Stimulated activated CD4-positive, alpha-beta T cell treated with anti-CD3 and anti-CD28 coated beads, Interleukin-2, amount 100 ng/mL, for 48 hours (primary cell): ENCODE measurements around the gene SERP2.
"Not testable (repeated sequence)": the region's sequence is repeated elsewhere in the genome, so short reads cannot be mapped to it uniquely, and the experiment has no call there.

Experiments
- DNase-seq, 2 donors: peaks; one replicate each; pipeline ENCODE4 v3.0.0-alpha.2; 2020

The SERP2 gene

GRCh38 chr13:44373601-44374347 is at the start of gene SERP2:
SERP2 (plus strand) TSS chr13:44373824; CDS start chr13:44374026, 202 bp downstream.
- DNase-seq: peak in 1 of 2 donors; percentile 6

DNA sequence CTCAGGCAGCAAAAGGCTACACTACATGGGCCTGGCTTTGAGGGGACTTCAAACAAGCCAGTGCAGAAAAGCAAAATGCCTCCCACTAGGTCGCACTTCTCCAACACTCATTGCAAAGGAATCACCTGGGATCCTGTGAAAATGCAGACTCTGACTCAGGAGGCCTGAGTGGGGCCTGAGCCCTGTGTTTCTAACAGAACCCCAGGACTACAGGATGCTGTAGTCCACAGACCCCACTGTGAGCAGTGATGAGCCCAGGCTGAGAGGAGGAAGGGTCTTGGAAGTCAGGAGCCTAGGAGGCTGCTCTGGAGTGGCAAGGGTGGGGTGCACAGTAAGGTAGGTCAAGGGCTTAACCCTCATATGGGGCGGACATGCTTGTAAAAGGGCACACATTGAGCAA is 46.7 kb upstream of the SERP2 start:
- no peak for DNase-seq

GRCh38 chr13:44329041-44329440 is 44.6 kb upstream of the SERP2 start:
- not testable (repeated sequence) for DNase-seq

- DNase-seq: no peak
Observed at GRCh38 chr13:44329909-44330545, 43.6 kb upstream of the SERP2 start.

GRCh38 chr13:44331446-44331845 is 42.2 kb upstream of the SERP2 start:
- no peak for DNase-seq

GRCh38 chr13:44331912-44332851 is 41.4 kb upstream of the SERP2 start:
- DNase-seq: no peak

DNA sequence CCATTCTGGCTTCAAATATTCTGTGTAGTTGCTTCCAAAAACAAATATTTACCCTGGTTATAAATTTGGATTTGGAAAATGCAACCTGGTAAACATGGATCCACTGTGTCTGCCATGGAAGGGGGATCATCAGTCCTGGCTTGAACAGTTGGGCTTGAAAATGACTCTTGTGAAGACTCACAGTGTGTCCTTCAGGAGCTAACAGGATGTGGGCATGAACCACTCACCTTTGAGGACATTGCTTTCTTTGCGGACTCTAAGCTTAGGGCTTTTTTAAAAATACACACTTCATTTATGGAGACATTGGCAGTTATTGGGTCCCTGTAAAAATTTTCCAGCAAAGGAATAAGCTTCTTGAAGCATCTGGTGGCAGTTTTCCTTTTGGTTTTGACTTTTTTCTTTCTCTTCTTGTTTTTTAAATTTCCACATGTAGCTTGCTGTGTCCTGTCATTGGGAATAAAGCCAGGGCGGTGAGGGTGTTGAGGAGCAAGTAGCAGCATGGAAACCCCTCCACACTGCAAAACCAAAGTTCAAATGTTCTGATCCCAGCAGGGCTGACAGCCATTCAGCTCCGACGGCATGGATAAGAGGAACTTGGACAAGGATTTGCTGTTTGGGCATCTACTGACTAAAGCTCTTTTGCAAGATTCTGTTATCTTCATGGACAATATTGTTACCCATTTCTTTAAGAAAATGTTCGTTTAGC is 39.5 kb upstream of the SERP2 start:
- DNase-seq: no peak

DNA sequence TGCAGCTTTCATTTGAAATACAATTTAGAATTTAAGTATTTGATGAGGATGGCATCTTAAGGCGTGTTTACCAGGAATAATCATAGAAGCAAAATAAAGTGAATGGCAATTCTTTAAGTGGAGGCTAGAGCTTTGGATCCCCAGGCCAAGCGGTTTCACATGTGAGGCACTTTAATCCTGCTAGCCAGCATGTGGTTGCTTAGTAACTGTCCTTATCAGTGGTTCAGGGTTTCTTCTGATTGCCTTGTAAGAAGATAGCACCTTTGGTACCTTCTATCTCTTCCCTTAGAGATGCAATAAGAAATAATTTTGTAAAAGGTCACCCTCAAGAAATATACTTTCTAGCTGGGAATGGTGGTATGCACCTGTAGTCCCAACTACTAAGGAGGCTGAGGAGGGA is 38.9 kb upstream of the SERP2 start:
- no peak for DNase-seq

DNA sequence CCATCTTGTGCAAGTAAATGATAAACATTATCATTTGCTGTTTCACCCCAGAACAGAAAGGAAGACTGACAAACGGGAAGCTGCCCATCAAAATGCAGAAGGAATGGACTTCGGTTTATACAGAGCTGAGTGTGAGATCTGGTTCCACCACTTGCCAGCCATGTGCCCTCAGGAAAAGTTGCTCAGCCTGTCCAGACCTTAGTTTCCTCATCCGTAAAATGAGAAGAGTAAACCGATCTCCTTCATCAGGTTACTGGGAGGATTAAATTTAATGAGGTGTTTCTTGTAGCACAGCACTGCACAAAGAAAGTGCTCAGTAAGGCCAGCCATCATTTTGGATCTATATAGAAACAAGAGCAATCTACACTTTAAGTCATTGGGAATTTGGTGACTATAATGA is 36.7 kb upstream of the SERP2 start:
- DNase-seq: no peak

DNA sequence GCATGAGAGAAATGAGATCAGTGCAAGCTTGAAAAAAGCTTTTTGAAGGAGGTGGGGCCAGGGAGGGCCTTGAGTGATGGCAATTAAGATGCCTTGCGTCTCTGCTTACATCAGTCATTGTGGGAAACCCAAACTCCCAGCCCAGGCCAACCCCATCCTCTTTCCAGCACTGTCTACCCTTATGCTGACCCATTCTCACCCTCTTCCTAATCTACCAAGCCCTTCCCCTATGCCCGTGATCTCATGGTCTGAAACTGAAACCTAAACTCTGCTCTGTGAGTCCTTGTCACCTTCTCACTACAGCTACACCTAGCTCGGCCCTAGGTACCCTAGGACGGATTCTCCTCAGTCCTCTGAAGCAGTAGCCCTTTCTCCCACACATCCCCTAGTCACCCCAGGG is 36.0 kb upstream of the SERP2 start:
- DNase-seq: no peak

DNA sequence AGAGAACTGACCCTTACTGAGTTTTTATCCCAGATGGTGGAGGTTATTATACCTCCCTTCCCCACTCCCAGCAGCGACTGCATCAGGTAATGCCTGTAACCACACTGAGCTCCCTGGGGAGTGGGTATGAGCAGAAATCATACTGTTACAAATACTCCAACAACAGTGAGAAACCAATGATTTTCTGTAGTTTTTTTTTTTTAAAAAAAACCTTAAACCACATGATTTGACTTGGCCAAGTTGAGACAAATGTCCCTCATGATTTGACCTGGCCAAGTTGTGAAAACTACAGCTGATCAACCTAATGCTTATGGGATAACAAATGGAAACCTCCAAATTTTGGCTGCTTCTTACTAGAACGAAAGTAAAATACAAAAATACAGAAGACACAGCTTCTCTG is 33.1 kb upstream of the SERP2 start:
- DNase-seq: no peak

DNA sequence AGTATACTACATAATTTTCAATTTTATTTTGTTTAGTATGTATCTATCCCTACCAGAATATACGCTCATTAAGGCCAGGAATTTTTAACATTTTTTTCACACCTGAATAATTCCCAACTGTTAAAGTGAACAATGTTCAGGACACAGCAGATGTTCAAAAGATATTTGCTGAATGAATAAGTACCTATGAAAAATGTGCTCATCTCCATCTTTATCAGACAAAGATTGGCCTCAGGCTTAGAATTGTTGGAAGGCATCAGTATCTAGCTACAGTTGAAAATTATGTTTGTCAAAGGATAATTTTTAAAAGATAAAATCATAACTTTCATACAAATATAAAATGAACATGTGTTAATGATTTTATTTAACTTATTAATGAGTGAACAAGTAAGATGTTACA is 30.9 kb upstream of the SERP2 start:
- DNase-seq: no peak

- no peak for DNase-seq
Observed at GRCh38 chr13:44346534-44346933, 27.1 kb upstream of the SERP2 start.

DNA sequence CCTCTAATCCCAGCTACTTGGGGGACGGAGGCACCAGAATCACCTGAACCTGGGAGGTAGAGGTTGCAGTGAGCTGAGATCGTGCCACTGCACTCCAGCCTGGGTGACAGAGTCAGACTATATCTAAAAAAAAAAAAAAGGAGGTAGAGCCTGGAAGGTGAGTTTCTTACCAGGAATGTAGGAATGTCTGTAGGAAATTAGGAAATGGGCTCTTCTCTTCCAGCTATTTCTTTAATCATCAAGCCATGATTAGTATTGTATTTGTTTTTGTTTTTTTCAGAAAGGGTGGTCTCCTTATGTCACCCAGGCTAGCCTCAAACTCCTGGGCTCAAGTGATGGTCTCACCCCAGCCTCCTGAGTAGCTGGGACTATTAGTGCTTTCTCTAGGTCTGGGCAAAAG is 26.3 kb upstream of the SERP2 start:
- no peak for DNase-seq

- no peak for DNase-seq
Observed at GRCh38 chr13:44347949-44348348, 25.7 kb upstream of the SERP2 start.

DNA sequence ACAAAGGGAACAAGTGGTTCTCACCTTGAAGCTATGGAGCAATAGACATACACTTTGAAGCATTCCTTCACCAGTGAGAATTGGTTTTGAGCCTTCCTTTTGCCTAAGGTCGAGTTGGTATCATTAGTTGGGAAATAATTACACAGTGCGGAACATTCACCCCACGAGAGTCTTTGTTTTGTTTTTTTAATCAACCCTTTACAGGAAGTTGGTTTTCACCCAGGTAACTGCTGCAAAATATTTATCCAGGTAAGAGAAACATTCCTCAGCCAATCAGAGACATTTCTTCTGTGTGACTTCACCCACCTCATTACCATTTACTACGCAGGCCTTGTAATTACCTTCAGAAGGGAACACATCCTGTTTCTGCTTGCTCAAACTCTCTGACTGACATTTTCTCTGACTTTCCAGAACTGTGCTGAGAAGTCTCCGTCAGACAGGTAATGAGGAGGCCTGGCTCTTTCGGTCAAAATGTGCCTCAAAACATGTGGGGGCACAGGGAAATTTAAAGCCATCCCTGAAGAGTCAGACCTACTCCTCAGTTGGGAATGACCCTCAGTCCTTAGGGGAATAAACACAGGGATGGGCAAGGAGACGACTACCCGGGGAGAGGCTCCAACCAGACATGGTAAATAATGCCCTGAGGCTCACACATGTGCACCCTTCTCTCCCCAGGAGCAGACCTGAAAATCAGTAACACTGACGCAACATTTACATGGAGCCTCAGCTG is 22.7 kb upstream of the SERP2 start:
- DNase-seq: no peak

- DNase-seq: no peak
Observed at GRCh38 chr13:44351505-44351854, 22.1 kb upstream of the SERP2 start.

DNA sequence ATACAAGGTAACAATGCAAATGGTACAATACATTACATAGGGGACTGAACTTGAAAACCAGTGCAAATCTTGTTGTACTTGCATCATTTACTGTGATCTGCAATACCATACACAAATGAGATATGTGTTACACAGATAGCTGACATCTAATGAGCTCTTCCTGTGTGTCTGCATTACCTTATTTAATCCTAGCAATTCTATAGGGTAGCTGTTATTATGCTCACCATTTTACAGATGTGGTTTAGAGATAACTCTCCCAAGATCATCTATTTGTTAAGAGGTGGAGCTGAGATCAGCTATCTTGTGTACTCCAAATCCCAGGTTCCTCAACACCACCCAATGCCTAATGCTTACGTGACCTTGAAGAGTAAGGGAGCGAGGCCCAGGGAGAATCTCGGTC is 21.4 kb upstream of the SERP2 start:
- DNase-seq: no peak

DNA sequence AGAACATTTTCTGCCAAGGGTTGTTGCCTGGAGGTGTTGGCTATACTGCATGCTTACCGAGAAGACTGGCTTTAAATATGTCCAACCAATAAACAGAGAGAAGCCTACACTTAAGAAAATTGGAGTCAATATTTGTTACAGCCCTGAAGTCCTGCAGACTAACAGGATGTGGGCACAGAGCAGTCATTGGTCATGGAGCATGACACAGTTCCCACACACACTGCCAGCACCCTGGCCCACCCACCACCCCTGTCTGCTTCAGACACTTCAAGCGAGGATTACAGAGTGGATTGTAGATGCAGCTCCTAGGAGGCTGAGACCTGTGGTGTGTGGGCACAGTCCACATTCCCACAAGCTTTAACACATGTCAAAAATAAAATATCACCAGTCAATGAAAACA is 21.0 kb upstream of the SERP2 start:
- DNase-seq: no peak

DNA sequence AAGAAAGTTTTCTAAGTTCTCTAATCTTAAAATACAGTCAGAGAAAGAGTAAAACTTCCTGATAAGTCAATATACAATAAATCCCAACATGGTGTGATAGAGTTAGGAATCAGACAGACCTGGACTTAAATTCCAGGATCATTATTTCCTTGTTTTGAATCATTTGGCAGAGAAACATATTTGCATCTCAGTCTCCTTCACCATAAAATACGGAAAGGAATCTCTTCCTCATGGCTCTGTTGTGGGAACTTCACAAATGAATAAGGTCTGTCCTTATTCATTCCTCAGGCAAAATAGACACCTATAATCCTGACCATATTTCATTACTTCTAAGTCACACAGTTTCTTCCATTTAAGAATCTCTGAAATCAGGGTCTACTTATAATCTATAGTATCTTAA is 19.3 kb upstream of the SERP2 start:
- DNase-seq: no peak

DNA sequence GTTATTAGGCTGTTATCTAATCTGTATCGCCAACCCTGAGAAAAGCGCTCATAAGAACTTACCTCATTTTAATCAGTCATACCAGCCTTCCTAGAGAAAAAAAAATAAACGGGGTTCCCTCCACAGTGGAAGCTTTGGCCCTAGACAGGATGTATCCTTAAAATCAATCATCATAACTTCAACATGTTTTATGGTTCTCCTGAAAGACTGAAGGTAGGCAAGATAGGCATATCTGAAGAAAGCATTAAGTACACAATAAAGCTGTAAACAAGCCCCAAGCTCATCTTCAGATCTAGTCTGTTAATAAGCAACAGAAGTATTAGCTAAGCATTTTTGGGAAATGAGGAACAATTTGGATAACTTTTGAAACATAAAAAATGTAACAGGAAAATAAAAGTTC is 18.7 kb upstream of the SERP2 start:
- DNase-seq: no peak

DNA sequence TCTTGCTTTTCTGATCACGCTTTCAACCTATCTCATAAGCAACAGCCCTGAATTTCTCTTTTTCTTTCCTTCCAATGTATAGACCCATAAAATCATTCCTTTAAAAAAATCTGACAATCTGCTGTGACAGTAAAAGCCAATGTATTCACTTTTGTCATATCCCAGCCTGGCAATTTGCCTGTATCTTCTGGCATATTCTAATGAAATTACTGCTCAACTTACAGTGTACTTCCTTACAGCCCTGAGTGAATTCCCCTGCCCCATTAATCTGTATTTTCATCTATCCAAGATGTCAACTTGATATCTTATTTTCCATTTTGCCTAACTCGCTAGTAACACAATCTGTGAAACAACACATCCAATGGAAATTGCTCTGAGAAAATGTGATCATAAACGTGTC is 18.0 kb upstream of the SERP2 start:
- no peak for DNase-seq
